ENCODE measurements around the gene RHBDF1. TPM values are rescaled to one million over a fixed set of nuclear protein-coding genes. Genes with fewer than 3 reads are reported as not detected.
"Not testable (repeated sequence)": the region's sequence is repeated elsewhere in the genome, so short reads cannot be mapped to it uniquely, and the experiment has no call there.

Gene RHBDF1
- total RNA-seq, 1 donor from 2014 or later, result 86.9 TPM

DNA sequence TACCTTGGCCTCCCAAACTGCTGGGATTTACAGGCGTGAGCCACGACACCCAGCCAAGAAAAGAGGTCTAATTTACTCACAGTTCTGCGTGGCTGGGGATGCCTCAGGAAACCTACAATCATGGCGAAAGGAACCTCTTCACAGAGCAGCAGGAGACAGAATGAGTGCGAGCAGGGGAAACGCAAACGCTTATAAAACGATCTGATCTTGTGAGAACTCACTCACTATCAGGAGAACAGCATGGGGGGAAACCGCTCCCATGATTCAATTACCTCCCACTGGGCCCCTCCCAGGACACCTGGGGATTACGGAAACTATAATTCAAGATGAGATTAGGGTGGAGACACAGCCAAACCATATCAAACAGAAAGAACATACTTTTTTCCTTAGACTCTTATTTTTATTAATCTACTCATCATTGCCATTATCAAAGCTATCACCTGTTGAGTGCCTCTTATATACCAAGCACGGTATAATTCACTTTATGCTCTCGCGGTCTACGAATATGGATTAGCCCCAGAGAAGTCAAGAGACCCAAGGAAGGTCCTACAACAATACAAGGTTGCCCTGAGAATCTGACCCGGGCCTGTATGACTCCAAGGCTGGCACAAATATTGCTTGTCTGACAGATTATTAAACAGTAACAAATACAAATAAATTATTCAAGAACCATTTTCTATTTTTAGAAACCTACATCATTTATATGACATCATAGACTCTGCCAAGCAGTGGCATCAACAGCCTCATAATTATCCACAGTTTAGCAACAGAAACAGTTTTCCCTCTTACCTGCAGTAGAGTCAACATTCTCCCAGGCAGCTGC is 21.5 kb downstream of the RHBDF1 start:
- intact Hi-C loops (cut with DNase I), result no loop called here
- peaks cover 0 to 13% of the 10 kb centered on the region in 2 donors for H3K36me3 ChIP-seq

DNA sequence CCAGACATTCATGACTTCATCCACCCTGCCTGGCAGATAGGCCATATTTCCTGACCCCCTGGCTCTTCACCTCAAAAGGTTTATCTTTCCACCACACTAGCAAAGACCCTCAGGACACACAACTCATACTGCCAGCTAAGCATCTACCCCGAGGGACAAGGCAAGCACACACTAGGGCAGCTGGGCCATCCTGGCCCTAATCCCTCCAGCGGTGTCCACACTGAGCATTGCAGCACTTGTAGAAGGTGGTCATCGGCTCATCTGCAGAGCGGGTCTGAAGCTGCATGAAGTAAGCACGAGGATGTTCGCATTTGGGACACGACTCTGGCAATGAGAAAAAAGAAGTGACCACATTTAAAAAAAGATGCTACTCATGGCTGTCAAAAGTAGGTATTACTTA is 25.2 kb downstream of the RHBDF1 start:
- peaks cover 0 to 19% of the 10 kb centered on the region in 2 donors for H3K36me3 ChIP-seq

More for the DNA sequence above, 21.5 kb downstream of the RHBDF1 start:
- Histone ChIP-seq H3K4me3 (no peak overlapping the region), H3K4me1 (peaks cover 20% of the 10 kb centered on the region), H3K27me3 (no peaks in the 10 kb centered on the region), H3K27ac (no peak overlapping the region), H3K9me3 (no peaks in the 10 kb centered on the region)
- no peak for DNase-seq (ENCODE audit: extremely low spot score in 2 of 2)
- TF ChIP-seq POLR2A (IDR thresholded peaks at IDR 0.05) (no peak), POLR2AphosphoS5 (IDR thresholded peaks at IDR 0.05; ENCODE audit: insufficient read depth in 1 of 2, low read depth in 1 of 2) (no peak)
- TF ChIP-seq, protein P1, sequence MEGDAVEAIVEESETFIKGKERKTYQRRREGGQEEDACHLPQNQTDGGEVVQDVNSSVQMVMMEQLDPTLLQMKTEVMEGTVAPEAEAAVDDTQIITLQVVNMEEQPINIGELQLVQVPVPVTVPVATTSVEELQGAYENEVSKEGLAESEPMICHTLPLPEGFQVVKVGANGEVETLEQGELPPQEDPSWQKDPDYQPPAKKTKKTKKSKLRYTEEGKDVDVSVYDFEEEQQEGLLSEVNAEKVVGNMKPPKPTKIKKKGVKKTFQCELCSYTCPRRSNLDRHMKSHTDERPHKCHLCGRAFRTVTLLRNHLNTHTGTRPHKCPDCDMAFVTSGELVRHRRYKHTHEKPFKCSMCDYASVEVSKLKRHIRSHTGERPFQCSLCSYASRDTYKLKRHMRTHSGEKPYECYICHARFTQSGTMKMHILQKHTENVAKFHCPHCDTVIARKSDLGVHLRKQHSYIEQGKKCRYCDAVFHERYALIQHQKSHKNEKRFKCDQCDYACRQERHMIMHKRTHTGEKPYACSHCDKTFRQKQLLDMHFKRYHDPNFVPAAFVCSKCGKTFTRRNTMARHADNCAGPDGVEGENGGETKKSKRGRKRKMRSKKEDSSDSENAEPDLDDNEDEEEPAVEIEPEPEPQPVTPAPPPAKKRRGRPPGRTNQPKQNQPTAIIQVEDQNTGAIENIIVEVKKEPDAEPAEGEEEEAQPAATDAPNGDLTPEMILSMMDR (IDR thresholded peaks at IDR 0.05), result no peak

DNA sequence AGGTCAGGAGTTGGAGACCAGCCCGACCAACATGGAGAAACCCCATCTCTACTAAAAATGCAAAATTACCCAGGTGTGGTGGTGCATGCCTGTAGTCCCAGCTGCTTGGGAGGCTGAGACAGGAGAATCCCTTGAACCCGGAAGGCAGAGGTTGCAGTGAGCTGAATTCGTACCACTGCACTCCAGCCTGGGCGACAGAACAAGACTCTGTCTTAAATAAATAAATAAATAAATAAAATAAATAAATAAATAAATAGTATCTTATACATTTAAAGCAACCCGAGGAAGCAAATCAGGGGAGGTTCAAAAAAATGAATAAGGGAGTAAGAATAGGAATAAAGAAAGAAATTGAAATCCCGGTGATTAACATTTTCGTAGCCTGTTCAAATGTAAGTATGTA is 25.9 kb downstream of the RHBDF1 start:
- H3K27me3 ChIP-seq; H3K4me1 ChIP-seq; DNase-seq (ENCODE audit: extremely low spot score in 2 of 2); H3K27ac ChIP-seq; intact Hi-C loops (cut with DNase I); H3K4me3 ChIP-seq; H3K9me3 ChIP-seq: not testable (repeated sequence)
- H3K36me3 ChIP-seq, result peaks cover 0 to 19% of the 10 kb centered on the region in 2 donors

More for the DNA sequence above, 25.2 kb downstream of the RHBDF1 start:
- intact Hi-C loops (cut with DNase I), result no loop called here
- TF ChIP-seq POLR2A (IDR thresholded peaks at IDR 0.05) (no peak), POLR2AphosphoS5 (IDR thresholded peaks at IDR 0.05; ENCODE audit: insufficient read depth in 1 of 2, low read depth in 1 of 2) (no peak)
- TF ChIP-seq, protein P1 (IDR thresholded peaks at IDR 0.05), result no peak
- H3K4me3 ChIP-seq, result no peak overlapping the region
- no peak overlapping the region for H3K27ac ChIP-seq
- H3K27me3 ChIP-seq, result no peaks in the 10 kb centered on the region
- DNase-seq (ENCODE audit: extremely low spot score in 2 of 2), result no peak
- H3K4me1 ChIP-seq, result peaks cover 10% of the 10 kb centered on the region
- no peaks in the 10 kb centered on the region for H3K9me3 ChIP-seq

DNA sequence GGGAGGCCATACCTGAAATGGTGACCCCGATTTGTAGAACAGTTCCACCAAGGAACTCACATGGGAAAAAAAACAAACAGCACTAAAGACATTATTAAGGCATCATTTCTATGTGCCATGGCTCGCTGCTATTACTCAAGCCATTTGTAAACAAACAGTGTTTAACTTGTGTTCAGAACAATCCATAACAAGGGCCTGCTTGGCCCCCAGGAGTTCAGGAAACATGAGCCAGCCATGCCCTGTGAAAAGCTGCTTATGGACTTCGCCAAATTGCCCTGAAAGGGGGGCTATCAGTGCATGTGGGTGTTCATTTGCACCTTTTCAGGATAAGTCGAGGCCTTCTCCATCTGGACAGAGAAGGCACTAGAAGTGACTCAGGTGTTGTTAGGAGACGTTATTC is 27.0 kb downstream of the RHBDF1 start:
- no peak for DNase-seq (ENCODE audit: extremely low spot score in 2 of 2)
- Histone ChIP-seq H3K36me3 (peaks cover 0 to 19% of the 10 kb centered on the region in 2 donors), H3K9me3 (no peaks in the 10 kb centered on the region), H3K4me1 (no peaks in the 10 kb centered on the region), H3K4me3 (no peak overlapping the region), H3K27ac (no peak overlapping the region), H3K27me3 (no peaks in the 10 kb centered on the region)
- intact Hi-C loops (cut with DNase I), result no loop called here
- TF ChIP-seq POLR2A (IDR thresholded peaks at IDR 0.05), result no peak

DNA sequence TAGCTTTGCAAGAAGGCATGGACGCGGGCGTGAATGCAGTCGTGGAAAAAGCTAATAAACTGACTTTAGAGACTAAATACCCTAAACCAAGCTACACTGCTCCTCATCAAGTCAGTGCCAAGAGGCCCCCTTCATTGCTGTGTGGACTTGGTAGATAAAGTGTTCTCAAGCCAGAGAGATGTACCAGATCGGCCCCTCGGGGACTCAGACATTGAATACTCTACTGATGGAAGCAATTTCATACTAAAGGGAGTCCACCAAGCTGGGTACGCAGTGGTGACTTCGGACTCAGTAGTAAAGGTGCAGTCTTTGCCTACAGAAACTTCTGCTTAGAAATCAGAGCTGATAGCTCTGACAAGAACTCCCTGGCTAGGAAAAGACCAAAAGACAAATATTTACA is 27.8 kb downstream of the RHBDF1 start:
- Histone ChIP-seq H3K27ac (no peak overlapping the region), H3K9me3 (no peaks in the 10 kb centered on the region), H3K36me3 (peaks cover 0 to 19% of the 10 kb centered on the region in 2 donors), H3K4me3 (no peak overlapping the region), H3K27me3 (no peaks in the 10 kb centered on the region), H3K4me1 (no peaks in the 10 kb centered on the region)
- DNase-seq (ENCODE audit: extremely low spot score in 2 of 2), result no peak
- no peak for TF ChIP-seq POLR2A (IDR thresholded peaks at IDR 0.05)
- no peak for TF ChIP-seq POLR2AphosphoS5 (IDR thresholded peaks at IDR 0.05; ENCODE audit: insufficient read depth in 1 of 2, low read depth in 1 of 2)
- intact Hi-C loops (cut with DNase I), result no loop called here

DNA sequence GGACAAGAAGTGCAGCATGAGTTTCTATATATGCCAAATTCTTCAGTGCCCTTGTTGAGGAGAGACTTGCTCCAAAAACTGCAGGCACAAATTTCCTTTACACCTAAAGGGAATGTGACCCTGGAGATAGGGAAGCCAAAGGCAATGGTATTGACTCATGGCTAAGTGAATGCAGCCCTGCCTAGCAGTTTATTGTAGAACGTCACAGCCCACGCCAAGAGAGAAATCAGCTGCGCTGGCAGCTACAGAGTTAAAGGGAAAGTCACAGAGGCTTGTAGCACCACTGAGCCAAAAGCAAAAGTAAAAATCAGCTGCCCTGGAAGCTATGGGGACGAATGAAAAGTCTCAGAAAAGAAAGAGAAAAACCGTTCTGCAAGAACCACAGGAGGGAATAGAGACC is 29.1 kb downstream of the RHBDF1 start:
- intact Hi-C loops (cut with DNase I), result no loop called here
- Histone ChIP-seq H3K4me3 (no peak overlapping the region), H3K4me1 (no peaks in the 10 kb centered on the region), H3K9me3 (no peaks in the 10 kb centered on the region), H3K27me3 (no peaks in the 10 kb centered on the region), H3K27ac (no peak overlapping the region), H3K36me3 (peaks cover 0 to 19% of the 10 kb centered on the region in 2 donors)
- no peak for DNase-seq (ENCODE audit: extremely low spot score in 2 of 2)
- no peak for TF ChIP-seq POLR2AphosphoS5 (IDR thresholded peaks at IDR 0.05; ENCODE audit: insufficient read depth in 1 of 2, low read depth in 1 of 2)
- no peak for TF ChIP-seq POLR2A (IDR thresholded peaks at IDR 0.05)
- TF ChIP-seq, protein P1 (IDR thresholded peaks at IDR 0.05), result no peak
